Stimulated activated CD4-positive, alpha-beta T cell treated with anti-CD3 and anti-CD28 coated beads, TNF-alpha, amount 100 ng/mL, for 24 hours (primary cell): ENCODE data around the gene ZNF124.

ENCODE experiments used
- DNase-seq, 3 experiments: peaks; one replicate each; pipeline ENCODE4 v3.0.0-alpha.2; 2020; ENCODE audit warnings: low read depth in 3 of 3

Gene ZNF124

DNA sequence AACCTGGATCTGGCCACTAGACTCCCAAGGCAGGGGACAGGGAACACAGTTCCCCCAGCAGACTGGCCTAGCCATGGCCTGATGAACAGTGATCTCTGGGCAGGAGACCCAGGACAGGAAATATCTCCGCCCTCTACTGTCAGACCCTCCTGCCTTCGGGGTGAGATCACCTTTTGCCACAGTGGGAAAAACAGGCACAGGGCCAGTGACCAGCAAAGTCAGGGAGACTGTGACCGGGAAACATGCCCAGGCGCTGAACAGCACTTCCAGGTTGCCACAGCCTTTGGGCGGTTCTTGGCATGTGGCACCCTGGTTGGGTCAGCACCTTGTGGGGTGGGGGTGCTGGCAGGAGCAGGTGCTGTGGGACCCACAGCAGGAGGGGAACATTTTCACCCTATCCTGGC, 58.7 kb downstream of the ZNF124 start:
- no peak for DNase-seq

GRCh38 chr1:247112479-247112781, 59.4 kb downstream of the ZNF124 start:
- no peak for DNase-seq

DNA sequence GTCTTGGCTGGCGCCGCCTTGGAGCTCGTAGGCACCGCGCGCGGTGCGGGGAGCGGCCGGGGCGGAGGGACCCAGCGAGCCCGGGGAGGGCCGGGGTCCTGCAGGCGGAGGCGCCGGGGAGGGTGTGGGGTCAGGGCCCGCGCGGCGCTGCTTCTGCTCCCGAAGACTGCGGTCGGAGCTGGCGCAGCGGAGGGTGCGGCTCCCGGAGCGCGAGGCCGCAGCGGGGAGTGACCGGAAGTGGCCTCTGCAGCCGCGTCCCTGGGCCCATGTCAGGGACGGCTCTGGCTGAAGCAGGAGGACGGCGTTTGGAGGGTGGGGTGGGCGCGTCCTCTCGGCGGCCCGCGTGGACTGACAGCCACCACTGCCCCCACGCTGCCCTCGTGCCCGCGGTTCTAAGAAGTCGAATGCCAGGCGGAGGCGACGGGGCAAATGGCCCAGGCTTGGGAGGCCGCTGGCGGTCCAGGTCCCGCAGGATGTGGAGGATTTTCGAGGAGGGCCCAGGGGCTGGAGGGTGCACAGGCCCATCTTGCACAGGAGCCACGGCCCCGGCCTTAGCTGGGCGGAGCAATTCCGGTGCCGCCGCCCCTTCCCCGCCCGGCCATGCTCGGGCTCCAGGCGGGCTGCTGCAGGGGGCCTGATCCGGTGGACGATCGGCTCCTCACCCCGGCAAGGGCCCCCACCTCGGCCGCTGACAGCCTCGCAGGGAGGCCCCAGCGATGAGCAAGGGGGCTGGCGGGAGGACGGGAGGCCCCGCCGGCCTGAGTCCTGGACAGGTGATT, 59.9 kb downstream of the ZNF124 start:
- DNase-seq: no peak

DNA sequence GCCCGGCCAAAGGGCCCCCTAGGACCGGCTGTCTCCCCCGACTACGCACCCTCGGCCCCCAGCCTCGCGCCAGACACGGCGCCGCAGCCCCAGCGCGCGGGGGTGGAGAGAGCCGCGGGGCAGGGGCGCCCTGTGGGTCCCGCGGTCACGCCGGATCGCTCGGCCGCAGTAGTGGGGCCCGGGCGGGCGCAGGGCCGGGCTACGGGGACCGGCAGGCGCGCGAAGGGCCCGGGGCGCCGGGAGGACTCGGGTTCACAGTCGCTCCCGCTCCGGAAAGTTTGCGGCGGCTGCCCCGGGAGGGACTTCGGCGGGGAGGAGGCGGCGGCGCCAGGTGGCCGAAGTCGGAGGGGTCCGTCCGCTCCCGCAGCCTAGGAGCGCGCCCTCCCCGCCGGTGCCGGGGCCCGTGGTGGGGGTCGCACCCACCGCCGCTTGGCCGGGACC, 60.5 kb downstream of the ZNF124 start:
- DNase-seq: no peak

- peak in 2 of 3 experiments; percentile 22 to 45 for DNase-seq
Observed at GRCh38 chr1:247110627-247111258, 61.1 kb downstream of the ZNF124 start.

GRCh38 chr1:247107694-247108093, 64.1 kb downstream of the ZNF124 start:
- DNase-seq: no peak

DNA sequence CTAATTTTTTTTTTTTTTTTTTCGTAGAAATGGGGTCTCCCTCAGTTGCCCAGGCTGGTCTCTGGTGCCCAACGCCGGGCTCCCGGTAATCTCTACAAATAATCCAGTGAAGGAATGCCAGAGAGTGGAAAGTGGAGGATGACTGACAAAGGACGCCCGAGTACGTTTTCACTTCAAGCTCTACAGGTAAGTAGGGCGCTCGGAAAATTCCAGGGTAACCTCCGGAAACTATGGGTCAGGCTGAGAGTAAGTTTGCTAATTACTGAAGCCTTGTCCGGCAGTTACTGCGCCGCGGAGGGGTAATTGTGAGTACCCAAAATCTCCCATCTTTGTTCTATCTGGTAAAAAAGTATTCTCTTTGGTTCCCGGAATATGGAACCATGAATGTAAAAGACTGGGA, 65.9 kb downstream of the ZNF124 start:
- no peak for DNase-seq
